H9 (cell line): Measurements from ENCODE around the gene DNAI2. TPM values are rescaled to one million over a fixed set of nuclear protein-coding genes. Genes with fewer than 3 reads are reported as not detected.

Source experiments
- DNase-seq: peaks from one replicate; pipeline ENCODE4 v3.0.0-alpha.2; 2017
- H2AFZ ChIP-seq: one replicate; pipeline ENCODE4 v1.6.1; 2013; ENCODE audit warnings: mild to moderate bottlenecking, low read length, control low read depth, moderate library complexity
- H2AK5ac ChIP-seq: 2 replicates; pipeline ENCODE4 v1.6.1; 2013; ENCODE audit warnings: low read length, control low read depth, mixed read lengths; ENCODE audit not compliant: insufficient read length
- H2BK120ac ChIP-seq: one replicate; pipeline ENCODE4 v1.6.1; 2013; ENCODE audit warnings: low read depth, mild to moderate bottlenecking, low read length, control low read depth, inconsistent platforms; ENCODE audit not compliant: poor library complexity, severe bottlenecking
- H2BK12ac ChIP-seq: 2 replicates; pipeline ENCODE4 v1.6.1; 2013; ENCODE audit warnings: low read length, control low read depth, mixed read lengths, low read depth; ENCODE audit not compliant: insufficient read length
- H2BK15ac ChIP-seq: 2 replicates; pipeline ENCODE4 v1.6.1; 2013; ENCODE audit warnings: low read depth, low read length, control low read depth
- H2BK20ac ChIP-seq: one replicate; pipeline ENCODE4 v1.6.1; 2013; ENCODE audit warnings: low read depth, mild to moderate bottlenecking, low read length, control low read depth, inconsistent platforms; ENCODE audit not compliant: poor library complexity, severe bottlenecking
- H2BK5ac ChIP-seq: 2 replicates; pipeline ENCODE4 v1.6.1; 2013; ENCODE audit warnings: low read length, control low read depth, mixed read lengths; ENCODE audit not compliant: insufficient read length
- H3K14ac ChIP-seq: 2 replicates; pipeline ENCODE4 v1.6.1; 2013; ENCODE audit warnings: low read length, control low read depth; ENCODE audit not compliant: insufficient read depth
- H3K18ac ChIP-seq: 2 replicates; pipeline ENCODE4 v1.6.1; 2013; ENCODE audit warnings: low read depth, mild to moderate bottlenecking, mixed read lengths, low read length, control low read depth; ENCODE audit not compliant: insufficient read length
- H3K23ac ChIP-seq: 2 replicates; pipeline ENCODE4 v1.6.1; 2013; ENCODE audit warnings: low read length, control low read depth, mixed read lengths, low read depth; ENCODE audit not compliant: insufficient read length
- H3K23me2 ChIP-seq: 2 replicates; pipeline ENCODE4 v1.6.1; 2013; ENCODE audit warnings: low read depth, mild to moderate bottlenecking, mixed read lengths, low read length, control low read depth; ENCODE audit not compliant: insufficient read length, poor library complexity, severe bottlenecking
- H3K27ac ChIP-seq: 2 replicates; pipeline ENCODE4 v1.5.1; 2013; ENCODE audit warnings: low read length, control low read depth, mixed read lengths, low read depth; ENCODE audit not compliant: insufficient read length
- H3K27me3 ChIP-seq: 2 replicates; pipeline ENCODE4 v1.6.1; 2013; ENCODE audit warnings: low read length, control low read depth, inconsistent platforms; ENCODE audit not compliant: insufficient read depth
- H3K4ac ChIP-seq: 2 replicates; pipeline ENCODE4 v1.6.1; 2013; ENCODE audit warnings: low read depth, mild to moderate bottlenecking, control low read depth, inconsistent platforms, low read length, moderate library complexity
- H3K4me1 ChIP-seq: 2 replicates; pipeline ENCODE4 v1.6.1; 2013; ENCODE audit warnings: low read length, control low read depth, inconsistent platforms; ENCODE audit not compliant: insufficient read depth
- H3K4me2 ChIP-seq: 2 replicates; pipeline ENCODE4 v1.6.1; 2013; ENCODE audit warnings: low read length, control low read depth, mixed read lengths; ENCODE audit not compliant: insufficient read length, insufficient read depth
- H3K56ac ChIP-seq: 2 replicates; pipeline ENCODE4 v1.6.1; 2013; ENCODE audit warnings: low read depth, mild to moderate bottlenecking, mixed read lengths, low read length, control low read depth; ENCODE audit not compliant: insufficient read length
- H3K79me1 ChIP-seq: 2 replicates; pipeline ENCODE4 v1.6.1; 2013; ENCODE audit warnings: low read depth, mild to moderate bottlenecking, moderate library complexity, low read length, control low read depth, inconsistent platforms; ENCODE audit not compliant: insufficient read depth, poor library complexity, severe bottlenecking
- H3K79me2 ChIP-seq: 2 replicates; pipeline ENCODE4 v1.6.1; 2013; ENCODE audit warnings: low read length, control low read depth, inconsistent platforms; ENCODE audit not compliant: insufficient read depth
- H3K9ac ChIP-seq: 2 replicates; pipeline ENCODE4 v1.6.1; 2013; ENCODE audit warnings: low read length, control low read depth, mixed read lengths; ENCODE audit not compliant: insufficient read length; ENCODE audit errors: extremely low read depth
- H3K9me3 ChIP-seq: one replicate; pipeline ENCODE4 v1.6.1; 2013; ENCODE audit warnings: low read depth, low read length, inconsistent platforms; ENCODE audit not compliant: control insufficient read depth
- H3T11ph ChIP-seq: one replicate; pipeline ENCODE4 v1.6.1; 2013; ENCODE audit warnings: mild to moderate bottlenecking, low read length, control low read depth, inconsistent platforms
- H4K20me1 ChIP-seq: one replicate; pipeline ENCODE4 v1.6.1; 2013; ENCODE audit not compliant: control insufficient read depth, insufficient read length, insufficient read depth
- H4K5ac ChIP-seq: 2 replicates; pipeline ENCODE4 v1.6.1; 2013; ENCODE audit warnings: low read depth, mild to moderate bottlenecking, mixed read lengths, low read length, control low read depth; ENCODE audit not compliant: insufficient read length
- H4K8ac ChIP-seq: replicated peaks from 2 replicates; pipeline ENCODE4 v1.6.1; 2013; ENCODE audit warnings: low read length, control low read depth, mixed read lengths, low read depth; ENCODE audit not compliant: insufficient read length
- H4K91ac ChIP-seq: 2 replicates; pipeline ENCODE4 v1.6.1; 2013; ENCODE audit warnings: low read depth, mild to moderate bottlenecking, moderate library complexity, mixed read lengths, low read length, control low read depth; ENCODE audit not compliant: insufficient read length
- H3K27ac Mint-ChIP-seq, 3 experiments: 2 replicates in 2 of 3; 3 replicates in 1 of 3; pipeline ENCODE4 v1.8.0; 2020 to 2021; ENCODE audit warnings: mixed read lengths in 3 of 3, mild to moderate bottlenecking in 1 of 3, moderate library complexity in 1 of 3
- H3K27me3 Mint-ChIP-seq: 2 replicates; pipeline ENCODE4 v1.8.0; 2021; ENCODE audit warnings: low read depth, mild to moderate bottlenecking, moderate library complexity, mixed read lengths
- H3K36me3 Mint-ChIP-seq, 3 experiments: 2 replicates in 2 of 3; 3 replicates in 1 of 3; pipeline ENCODE4 v1.8.0; 2020 to 2021; ENCODE audit warnings: low read depth in 3 of 3, mixed read lengths in 3 of 3; ENCODE audit not compliant: insufficient read depth in 1 of 3
- H3K4me1 Mint-ChIP-seq, 2 experiments: 2 replicates each; pipeline ENCODE4 v1.8.0; 2020; ENCODE audit warnings: mixed read lengths in 2 of 2
- H3K4me3 Mint-ChIP-seq, 2 experiments: 2 replicates in 1 of 2; 3 replicates in 1 of 2; pipeline ENCODE4 v1.8.0; 2020 to 2021; ENCODE audit warnings: mild to moderate bottlenecking in 2 of 2, mixed read lengths in 2 of 2, moderate library complexity in 1 of 2
- H3K9me3 Mint-ChIP-seq, 2 experiments: 2 replicates in 1 of 2; 3 replicates in 1 of 2; pipeline ENCODE4 v1.8.0; 2020; ENCODE audit warnings: mild to moderate bottlenecking in 2 of 2, mixed read lengths in 2 of 2, moderate library complexity in 1 of 2
- WGBS: extraction: QIAGEN DNeasy Blood & Tissue Kit; methylation state at CpG from one replicate; pipeline ENCODE4 v1.1.7; 2013; ENCODE audit warnings: missing lambda C conversion rate, low lambda C conversion rate, mixed read lengths; ENCODE audit not compliant: insufficient read length; ENCODE audit errors: extremely low coverage; 5-methylcytosine and 5-hydroxymethylcytosine counted together
- total RNA-seq: library from RNA; stranded (reverse); gene quantifications from 2 replicates; pipeline ENCODE4 v1.2.1, GENCODE V29; 2021
- TF ChIP-seq, protein P1 (sequence below): fragments of 200-600 bp; sonication (generic); conservative IDR thresholded peaks from 3 replicates; pipeline ENCODE4 v1.8.0; 2021; ENCODE audit warnings: antibody characterized with exemption, mild to moderate bottlenecking

DNAI2 gene
- total RNA-seq, 1 experiment from 2014 or later, result not detected

GRCh38 chr17:74267987-74268499 lies 6.0 kb upstream of the DNAI2 start:
- WGBS, result no CpG with 5 or more reads among the region's 17 CpGs

More at GRCh38 chr17:74267987-74268499, 6.0 kb upstream of the DNAI2 start:
- H3T11ph ChIP-seq, result no peak overlapping the region
- H4K5ac ChIP-seq, result no peak overlapping the region
- DNase-seq, result no peak
- H4K8ac ChIP-seq, result no peak overlapping the region
- H3K14ac ChIP-seq, result no peak overlapping the region
- no peaks in the 10 kb centered on the region; the same call in 1 of the 2 replicates for H3K4me1 ChIP-seq
- peaks cover 30% of the 10 kb centered on the region for H3K27me3 Mint-ChIP-seq
- no peak overlapping the region for H2AFZ ChIP-seq
- peak overlapping the region in 1 of 3 experiments; percentile 60; a peak in 2 of 7 replicates for H3K27ac Mint-ChIP-seq
- no peak overlapping the region for H4K91ac ChIP-seq
- H3K27me3 ChIP-seq, result no peaks in the 10 kb centered on the region
- no peak overlapping the region for H2BK120ac ChIP-seq
- H3K56ac ChIP-seq, result no peak overlapping the region
- no peaks in the 10 kb centered on the region for H3K79me2 ChIP-seq
- H2BK15ac ChIP-seq, result no peak overlapping the region
- no peaks in the 10 kb centered on the region for H3K23me2 ChIP-seq
- no peak overlapping the region for H2AK5ac ChIP-seq
- TF ChIP-seq, protein P1, sequence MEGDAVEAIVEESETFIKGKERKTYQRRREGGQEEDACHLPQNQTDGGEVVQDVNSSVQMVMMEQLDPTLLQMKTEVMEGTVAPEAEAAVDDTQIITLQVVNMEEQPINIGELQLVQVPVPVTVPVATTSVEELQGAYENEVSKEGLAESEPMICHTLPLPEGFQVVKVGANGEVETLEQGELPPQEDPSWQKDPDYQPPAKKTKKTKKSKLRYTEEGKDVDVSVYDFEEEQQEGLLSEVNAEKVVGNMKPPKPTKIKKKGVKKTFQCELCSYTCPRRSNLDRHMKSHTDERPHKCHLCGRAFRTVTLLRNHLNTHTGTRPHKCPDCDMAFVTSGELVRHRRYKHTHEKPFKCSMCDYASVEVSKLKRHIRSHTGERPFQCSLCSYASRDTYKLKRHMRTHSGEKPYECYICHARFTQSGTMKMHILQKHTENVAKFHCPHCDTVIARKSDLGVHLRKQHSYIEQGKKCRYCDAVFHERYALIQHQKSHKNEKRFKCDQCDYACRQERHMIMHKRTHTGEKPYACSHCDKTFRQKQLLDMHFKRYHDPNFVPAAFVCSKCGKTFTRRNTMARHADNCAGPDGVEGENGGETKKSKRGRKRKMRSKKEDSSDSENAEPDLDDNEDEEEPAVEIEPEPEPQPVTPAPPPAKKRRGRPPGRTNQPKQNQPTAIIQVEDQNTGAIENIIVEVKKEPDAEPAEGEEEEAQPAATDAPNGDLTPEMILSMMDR, result no peak
- no peaks in the 10 kb centered on the region for H4K20me1 ChIP-seq
- H3K4me2 ChIP-seq, result no peak overlapping the region
- H3K4me1 Mint-ChIP-seq, result peaks cover 13 to 31% of the 10 kb centered on the region in 2 experiments
- no peaks in the 10 kb centered on the region for H3K9me3 ChIP-seq
- H3K9me3 Mint-ChIP-seq, result no peaks in the 10 kb centered on the region
- no peak overlapping the region for H3K18ac ChIP-seq
- H3K79me1 ChIP-seq, result no peaks in the 10 kb centered on the region
- no peak overlapping the region for H3K27ac ChIP-seq
- no peak overlapping the region for H3K23ac ChIP-seq
- no peak overlapping the region for H2BK20ac ChIP-seq
- H3K9ac ChIP-seq, result no peak overlapping the region
- H3K4ac ChIP-seq, result no peak overlapping the region
- H2BK5ac ChIP-seq, result no peak overlapping the region
- H3K36me3 Mint-ChIP-seq, result no peaks in the 10 kb centered on the region
- H3K4me3 Mint-ChIP-seq, result no peak overlapping the region
- no peak overlapping the region for H2BK12ac ChIP-seq
